Adrenal gland (tissue), 12 donors: ENCODE data around the gene AKIP1. TPM values are rescaled to one million over a fixed set of nuclear protein-coding genes. Genes with fewer than 3 reads are reported as not detected.

Experiments used
- DNase-seq, 7 donors: peaks; one replicate each; pipeline ENCODE4 v3.0.0-alpha.2; 2019 to 2020
- H3K27ac ChIP-seq, 5 donors: fragments of 200-600 bp; sonication (generic) in 4 of 5; 1 replicate in 3 of 5; 2 replicates in 2 of 5; pipeline versions ENCODE4 v1.5.1 to v1.8.0; 2016 to 2020; ENCODE audit warnings: mild to moderate bottlenecking in 1 of 5
- H3K27me3 ChIP-seq: fragments of 200-600 bp; 2 replicates; pipeline ENCODE4 v1.8.0; 2021
- H3K36me3 ChIP-seq, 2 donors: fragments of 200-600 bp; replicated peaks in 1 of 2; 1 replicate in 1 of 2; 2 replicates in 1 of 2; pipeline versions ENCODE4 v1.5.1 to v1.8.0; 2018 to 2022
- H3K4me1 ChIP-seq, 2 donors: fragments of 200-600 bp; replicated peaks in 1 of 2; 1 replicate in 1 of 2; 2 replicates in 1 of 2; pipeline versions ENCODE4 v1.5.1 to v1.8.0; 2018 to 2021
- H3K4me3 ChIP-seq, 4 donors: fragments of 200-600 bp; sonication (generic) in 3 of 4; one replicate each; pipeline ENCODE4 v1.5.1; 2016 to 2018
- H3K9me3 ChIP-seq, 3 donors: fragments of 200-600 bp; sonication (generic) in 1 of 3; replicated peaks in 1 of 3; 1 replicate in 2 of 3; 2 replicates in 1 of 3; pipeline versions ENCODE4 v1.5.1 to v1.8.0; 2016 to 2021
- POLR2A ChIP-seq, 2 donors: fragments of 450-650 bp; IDR thresholded peaks; one replicate each; pipeline ENCODE4 v1.6.1; 2017; ENCODE audit warnings: antibody characterized with exemption in 2 of 2, mild to moderate bottlenecking in 2 of 2, moderate library complexity in 1 of 2
- WGBS, 4 donors: extraction: QIAGEN DNeasy Blood & Tissue Kit in 2 of 4; methylation state at CpG; one replicate each; pipeline versions ENCODE4 v1.1.5 to v1.1.7; 2013 to 2017; 5-methylcytosine and 5-hydroxymethylcytosine counted together
- intact Hi-C, 2 donors: fragments of 100-400 bp; cut with DNase I; formaldehyde crosslinking; loops; one replicate each; pipeline versions ENCODE4 v1.14.1 to v1.15.0; 2022 to 2023
- polyA plus RNA-seq, 3 donors: library from polyadenylated mRNA; stranded (reverse); fragments of 200-250 nt in 2 of 3; fragments of 350-450 nt in 1 of 3; fragmentation: Illumina TruSeq in 1 of 3; extraction: RNeasy Lipid Tissue Mini Kit (QIAGEN cat#74804) in 1 of 3; gene quantifications; one replicate each; pipeline ENCODE4 v1.2.3, GENCODE V29; 2013 to 2014
- total RNA-seq, 9 donors: library from RNA; depleted of rRNA in 4 of 9; stranded (reverse); fragments of >200 nt in 4 of 9; fragments of 120-200 nt in 1 of 9; fragmentation: NEBNext Ultra II Directional in 1 of 9; extraction: Animal tissue kit (Norgen Biotek cat#: 25700) in 1 of 9; gene quantifications; one replicate each; pipeline versions ENCODE4 v1.1.0 to v1.2.4, GENCODE V29; 2013 to 2023
- TF ChIP-seq, protein P1 (sequence below), 6 experiments: fragments of 450-650 bp in 4 of 6; fragments of 200-600 bp in 2 of 6; sonication (generic) in 1 of 6; IDR thresholded peaks; 1 replicate in 5 of 6; 2 replicates in 1 of 6; pipeline versions ENCODE4 v1.5.1 to v1.8.0; 2016 to 2021; ENCODE audit warnings: antibody characterized with exemption in 6 of 6, mild to moderate bottlenecking in 2 of 6, moderate library complexity in 1 of 6
- donor health status: healthy with polysubstance abuse.
- donor health status: Bipolar disorder and iron deficiency.
- donor health status: DM: yes; HTN: yes; CAD: no.
- donor health status: DM: no; HTN: no; CAD: no.
- donor health status: DM: no; HTN: no; CAD: no.
- donor health status: DM: yes; HTN: yes; CAD: no.

AKIP1 gene
- total and polyA plus RNA-seq, 12 donors, result 18.1 to 52.9 (median 37.3) TPM

DNA sequence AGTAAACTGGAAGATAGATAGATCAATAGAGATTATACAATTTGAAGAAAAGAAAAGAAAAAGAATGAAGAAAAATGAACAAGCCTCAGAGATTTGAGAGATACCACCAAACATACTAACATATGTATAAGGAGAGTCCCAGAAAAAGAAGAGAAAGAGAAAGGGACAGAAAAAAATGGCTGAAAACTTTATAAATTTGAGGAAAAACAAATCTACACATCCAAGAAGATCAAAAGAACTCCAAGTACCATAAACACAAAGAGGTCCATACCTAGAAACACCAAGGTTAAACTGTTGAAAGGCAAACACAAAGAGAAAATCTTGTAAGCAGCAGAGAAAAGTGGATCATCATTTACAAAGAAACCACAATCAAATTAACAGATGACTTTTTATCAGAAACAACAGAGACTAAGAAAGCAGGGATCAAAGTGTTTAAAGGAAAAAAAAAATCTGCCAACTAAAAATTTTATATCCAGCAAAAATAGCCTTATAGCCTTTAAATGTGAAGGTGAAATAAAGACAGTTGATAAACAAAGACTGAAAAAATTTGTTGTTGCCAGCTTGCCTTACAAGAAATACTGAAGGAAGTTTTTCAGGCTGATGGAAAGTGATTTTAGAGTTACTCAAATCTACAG is 11.8 kb upstream of the AKIP1 start:
- TF ChIP-seq, protein P1, sequence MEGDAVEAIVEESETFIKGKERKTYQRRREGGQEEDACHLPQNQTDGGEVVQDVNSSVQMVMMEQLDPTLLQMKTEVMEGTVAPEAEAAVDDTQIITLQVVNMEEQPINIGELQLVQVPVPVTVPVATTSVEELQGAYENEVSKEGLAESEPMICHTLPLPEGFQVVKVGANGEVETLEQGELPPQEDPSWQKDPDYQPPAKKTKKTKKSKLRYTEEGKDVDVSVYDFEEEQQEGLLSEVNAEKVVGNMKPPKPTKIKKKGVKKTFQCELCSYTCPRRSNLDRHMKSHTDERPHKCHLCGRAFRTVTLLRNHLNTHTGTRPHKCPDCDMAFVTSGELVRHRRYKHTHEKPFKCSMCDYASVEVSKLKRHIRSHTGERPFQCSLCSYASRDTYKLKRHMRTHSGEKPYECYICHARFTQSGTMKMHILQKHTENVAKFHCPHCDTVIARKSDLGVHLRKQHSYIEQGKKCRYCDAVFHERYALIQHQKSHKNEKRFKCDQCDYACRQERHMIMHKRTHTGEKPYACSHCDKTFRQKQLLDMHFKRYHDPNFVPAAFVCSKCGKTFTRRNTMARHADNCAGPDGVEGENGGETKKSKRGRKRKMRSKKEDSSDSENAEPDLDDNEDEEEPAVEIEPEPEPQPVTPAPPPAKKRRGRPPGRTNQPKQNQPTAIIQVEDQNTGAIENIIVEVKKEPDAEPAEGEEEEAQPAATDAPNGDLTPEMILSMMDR (IDR thresholded peaks at IDR 0.05), result no peak
- TF ChIP-seq POLR2A (IDR thresholded peaks at IDR 0.05), result no peak
- intact Hi-C loops, result no loop called here
- Histone ChIP-seq H3K4me1 (no peaks in the 10 kb centered on the region), H3K9me3 (peaks cover 0 to 16% (median 0%) of the 10 kb centered on the region in 3 donors), H3K27ac (no peak overlapping the region), H3K36me3 (no peaks in the 10 kb centered on the region), H3K27me3 (no peaks in the 10 kb centered on the region), H3K4me3 (no peak overlapping the region)
- no peak for DNase-seq

DNA sequence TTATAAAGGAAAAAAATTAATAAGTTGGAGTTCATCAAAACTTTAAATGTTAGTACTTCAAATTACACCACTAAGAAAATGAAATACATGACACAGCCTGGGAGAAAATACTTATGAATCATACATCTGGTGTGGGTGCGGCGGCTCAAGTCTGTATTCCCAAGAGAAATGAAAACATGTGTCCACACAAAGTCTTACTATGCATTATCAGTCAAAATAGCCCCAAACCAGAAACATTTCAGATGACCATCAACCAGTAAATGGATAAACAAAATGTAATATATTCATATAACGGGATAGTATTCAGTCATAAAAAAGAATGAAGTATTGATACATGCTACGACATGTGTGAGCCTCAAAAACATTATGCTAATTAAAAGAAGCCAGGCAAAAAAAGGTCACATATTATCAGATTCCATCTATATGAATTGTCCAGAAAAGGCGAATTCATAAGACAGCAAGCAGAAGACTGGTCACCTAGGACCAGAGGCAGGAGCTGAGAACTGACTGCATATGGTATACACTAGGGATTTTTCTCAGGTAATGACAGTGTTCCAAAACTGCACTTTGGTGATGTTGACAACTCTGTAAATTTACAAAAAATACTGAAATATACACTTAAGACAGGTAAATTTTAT is 5.3 kb upstream of the AKIP1 start:
- WGBS, 4 donors, result 62 to 89% (median 81%) methylated on average over 5 of the region's 5 CpGs
- H3K27me3 ChIP-seq, result no peaks in the 10 kb centered on the region
- H3K9me3 ChIP-seq, result no peaks in the 10 kb centered on the region
- DNase-seq, result no peak
- no peak overlapping the region for H3K4me3 ChIP-seq
- TF ChIP-seq, protein P1 (IDR thresholded peaks at IDR 0.05), result no peak
- TF ChIP-seq POLR2A (IDR thresholded peaks at IDR 0.05), result no peak
- no peaks in the 10 kb centered on the region for H3K36me3 ChIP-seq
- no peak overlapping the region for H3K27ac ChIP-seq
- H3K4me1 ChIP-seq, result peaks cover 0 to 5% of the 10 kb centered on the region in 2 donors
- intact Hi-C loops, result no loop called here

DNA sequence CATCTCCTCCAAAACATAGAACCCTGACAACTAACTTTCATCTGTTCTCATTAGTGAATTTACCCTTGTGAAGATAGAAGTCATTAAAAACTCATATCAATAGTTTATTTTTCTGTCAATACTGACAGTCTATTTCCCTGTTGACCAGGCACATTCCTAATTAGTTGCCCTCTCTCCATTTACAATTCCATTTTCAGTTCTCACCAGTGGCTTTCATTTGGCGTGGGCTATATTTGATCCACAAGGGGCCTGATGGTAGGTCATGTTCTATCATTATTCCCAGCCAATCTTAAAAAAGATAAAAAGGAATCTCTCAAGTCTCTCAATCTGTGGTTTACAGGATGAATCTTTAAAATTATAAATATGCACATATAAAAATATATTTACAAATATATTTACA is 3.9 kb upstream of the AKIP1 start:
- no peak overlapping the region for H3K4me3 ChIP-seq
- DNase-seq, result no peak
- TF ChIP-seq, protein P1 (IDR thresholded peaks at IDR 0.05), result no peak
- TF ChIP-seq POLR2A (IDR thresholded peaks at IDR 0.05), result no peak
- no peaks in the 10 kb centered on the region for H3K27me3 ChIP-seq
- H3K9me3 ChIP-seq, result no peaks in the 10 kb centered on the region
- no peaks in the 10 kb centered on the region for H3K36me3 ChIP-seq
- intact Hi-C loops, result no loop called here
- no peak overlapping the region for H3K27ac ChIP-seq
- WGBS, 4 donors, result 85 to 95% (median 89%) methylated on average over 1 of the region's 1 CpG
- peaks cover 0 to 5% of the 10 kb centered on the region in 2 donors for H3K4me1 ChIP-seq

DNA sequence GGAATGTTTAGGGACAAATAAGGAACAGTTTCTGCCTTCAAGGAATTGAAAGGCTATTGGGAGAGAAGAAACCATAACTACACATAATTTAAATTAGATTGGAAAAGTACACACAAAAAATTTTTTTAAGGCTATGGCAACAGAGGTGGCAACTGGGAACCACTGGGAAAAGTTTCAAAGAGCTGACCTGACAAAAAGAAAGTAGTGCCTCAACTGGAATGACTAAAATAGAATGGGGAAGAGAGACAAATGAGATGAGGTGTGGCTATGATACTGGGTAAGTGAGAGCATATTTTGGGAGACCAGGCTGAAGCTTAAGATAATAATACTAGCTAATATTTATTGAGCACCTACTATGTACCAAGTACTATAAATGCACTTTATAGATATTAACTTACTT is 2.9 kb upstream of the AKIP1 start:
- Histone ChIP-seq H3K27me3 (no peaks in the 10 kb centered on the region), H3K4me3 (no peak overlapping the region), H3K9me3 (no peaks in the 10 kb centered on the region), H3K4me1 (peaks cover 0 to 13% of the 10 kb centered on the region in 2 donors), H3K36me3 (no peaks in the 10 kb centered on the region), H3K27ac (no peak overlapping the region)
- DNase-seq, result no peak
- TF ChIP-seq POLR2A (IDR thresholded peaks at IDR 0.05), result no peak
- TF ChIP-seq, protein P1 (IDR thresholded peaks at IDR 0.05), result no peak
- intact Hi-C loops, result no loop called here
